Measurements from ENCODE around the gene RAD51.
"Not testable (repeated sequence)": the region's sequence is repeated elsewhere in the genome, so short reads cannot be mapped to it uniquely, and the experiment has no call there.

The RAD51 gene

GRCh38 chr15:40694688-40695468 is at the start of gene RAD51:
Gene RAD51 (plus strand): TSS chr15:40695174. CDS start chr15:40698759, 3,585 bp downstream.
- DNase-seq: peak; percentile 93 to 94

GRCh38 chr15:40647523-40647922 is 47.5 kb upstream of the RAD51 start:
- DNase-seq: no peak

DNA sequence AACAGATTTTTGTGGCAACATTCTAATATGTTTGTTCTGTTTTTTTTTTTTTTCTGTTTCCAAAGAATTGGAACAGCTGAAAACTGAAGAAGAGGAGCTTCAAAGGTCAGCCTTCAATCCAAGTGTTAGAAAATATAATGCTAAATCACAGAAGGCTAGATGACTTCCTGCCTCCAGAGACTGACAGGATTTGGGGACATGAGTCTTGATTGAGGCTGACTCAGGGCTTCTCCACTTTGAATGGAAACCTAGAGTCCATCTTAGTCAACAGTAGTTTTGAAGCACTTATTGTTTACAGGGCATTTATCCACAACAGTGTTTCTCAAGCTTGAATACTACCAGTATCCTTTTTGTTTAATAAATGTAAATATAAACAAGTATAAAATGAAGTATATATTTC is 44.5 kb upstream of the RAD51 start:
- DNase-seq: no peak

GRCh38 chr15:40660686-40661085 is 34.3 kb upstream of the RAD51 start:
- no peak for DNase-seq

- DNase-seq: no peak
Measured at GRCh38 chr15:40664909-40665308, 30.1 kb upstream of the RAD51 start.

GRCh38 chr15:40676290-40676689 is 18.7 kb upstream of the RAD51 start:
- DNase-seq: not testable (repeated sequence)

GRCh38 chr15:40676906-40677305 is 18.1 kb upstream of the RAD51 start:
- not testable (repeated sequence) for DNase-seq

- DNase-seq: no peak
Measured at GRCh38 chr15:40680151-40680550, 14.8 kb upstream of the RAD51 start.

DNA sequence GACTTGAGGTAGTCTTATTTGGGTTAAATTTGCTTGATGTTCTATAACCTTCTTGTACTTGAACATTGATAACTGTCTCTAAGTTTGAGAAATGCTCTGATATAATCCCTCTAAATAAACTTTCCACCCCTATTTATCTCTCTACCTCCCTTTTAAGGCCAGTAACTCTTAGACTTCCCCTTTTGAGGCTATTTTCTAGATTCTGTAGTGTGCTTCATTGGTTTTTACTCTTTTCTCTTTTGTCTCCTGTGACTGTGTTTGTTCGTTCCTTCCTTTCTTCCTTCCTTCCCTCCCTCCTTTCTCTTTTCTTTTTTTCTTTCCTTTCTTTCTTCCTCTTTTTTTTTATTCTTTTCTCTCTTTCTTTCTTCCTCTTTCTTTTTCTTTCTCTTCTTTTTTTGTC is 14.0 kb upstream of the RAD51 start:
- DNase-seq: not testable (repeated sequence)

DNA sequence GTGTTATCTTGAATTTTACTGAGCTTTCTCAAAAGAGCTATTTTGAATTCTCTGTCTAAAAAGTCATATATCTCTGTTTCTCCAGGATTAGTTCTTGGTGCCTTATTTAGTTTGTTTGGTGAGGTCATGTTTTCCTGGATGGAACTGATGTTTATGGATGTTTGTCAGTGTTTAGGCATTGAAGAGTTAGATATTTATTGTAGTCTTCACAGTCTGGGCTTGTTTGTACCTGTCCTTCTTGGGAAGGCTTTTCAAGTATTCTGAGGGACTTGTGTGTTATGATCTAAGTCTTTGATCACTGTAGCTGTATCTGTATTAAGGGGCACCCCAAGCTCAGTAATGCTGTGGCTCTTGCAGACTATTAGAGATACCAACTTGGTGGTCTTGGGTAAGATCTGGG is 10.6 kb upstream of the RAD51 start:
- DNase-seq: no peak

DNA sequence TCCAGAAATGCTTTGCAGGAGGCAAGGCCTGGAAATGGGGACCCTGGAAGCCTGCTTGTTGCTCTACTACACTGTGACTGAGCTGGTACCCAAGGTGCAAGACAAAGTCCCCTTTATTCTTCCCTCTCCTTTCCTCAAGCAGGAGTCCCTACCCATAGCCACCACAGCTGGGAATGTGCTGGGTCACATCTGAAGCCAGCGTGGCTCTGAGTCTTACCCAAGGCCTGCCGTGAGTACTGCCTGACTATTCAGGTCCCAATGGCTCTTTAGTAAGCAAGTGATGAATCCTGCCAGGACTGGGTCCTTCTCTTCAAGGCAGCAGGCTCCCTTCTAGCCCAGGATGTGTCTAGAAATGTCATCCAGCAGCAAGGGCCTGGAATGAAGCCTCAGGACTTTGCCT is 9.6 kb upstream of the RAD51 start:
- no peak for DNase-seq

- DNase-seq: no peak
Measured at GRCh38 chr15:40688932-40689799, 5.8 kb upstream of the RAD51 start.

DNA sequence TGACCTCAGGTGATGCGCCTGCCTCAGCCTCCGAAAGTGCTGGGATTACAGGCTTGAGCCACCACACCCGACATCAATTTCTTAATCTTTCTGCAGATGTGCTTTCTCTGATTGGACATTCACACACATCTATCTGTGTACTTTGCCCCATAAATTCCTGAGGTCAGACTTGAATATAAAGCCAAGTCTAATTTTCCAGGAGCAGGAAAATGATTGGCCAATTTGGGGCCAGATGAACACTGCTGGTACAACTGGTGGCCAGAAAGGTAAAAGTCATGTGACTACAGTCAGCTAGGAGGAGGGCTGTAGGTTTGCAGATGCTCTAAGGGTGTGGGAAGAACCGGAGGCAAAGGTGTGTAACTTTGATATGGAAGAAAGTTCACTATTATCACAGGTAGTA is 3.2 kb upstream of the RAD51 start:
- DNase-seq: no peak

DNA sequence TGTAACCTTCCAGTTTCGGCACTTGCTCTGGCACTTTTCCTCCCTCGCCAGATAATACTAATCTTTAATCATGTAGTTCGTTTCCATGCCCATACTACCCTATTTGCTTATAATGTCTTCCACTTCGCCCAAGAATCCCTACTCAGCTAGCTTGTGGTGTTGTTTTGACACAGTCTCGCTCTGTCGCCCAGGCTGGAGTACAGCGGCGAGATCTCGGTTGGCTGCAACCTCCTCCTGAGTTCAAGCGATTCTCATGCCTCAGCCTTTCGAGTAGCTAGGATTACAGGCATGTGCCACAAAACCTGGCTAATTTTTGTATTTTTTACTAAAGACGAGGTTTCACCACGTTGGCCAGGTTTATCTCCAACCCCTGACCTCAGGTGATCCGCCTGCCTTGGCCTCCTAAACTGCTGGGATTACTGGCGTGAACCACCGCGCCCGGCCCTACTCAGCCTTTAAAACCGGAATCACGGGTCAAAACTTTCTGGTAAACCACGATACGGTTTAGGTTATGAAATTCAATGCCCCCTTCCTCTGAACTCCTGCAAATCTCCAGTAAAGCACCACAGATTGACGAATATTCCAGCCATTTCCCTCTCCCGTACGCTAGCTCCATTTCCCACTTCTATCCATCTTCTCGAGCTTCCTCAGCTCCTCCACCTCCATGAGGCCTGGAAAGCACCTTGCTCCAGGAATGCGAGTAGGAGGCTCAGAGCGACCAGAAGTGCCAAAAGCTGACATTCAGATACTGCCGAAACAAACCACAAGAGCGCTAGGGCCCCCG is 878 bp upstream of the RAD51 start:
- DNase-seq: peak in 1 of 2 donors; percentile 2

- peak in 1 of 2 donors; percentile 25 for DNase-seq
Measured at GRCh38 chr15:40695469-40695890, 506 bp downstream of the RAD51 start.

GRCh38 chr15:40696228-40696627 is 1.3 kb downstream of the RAD51 start:
- no peak for DNase-seq

DNA sequence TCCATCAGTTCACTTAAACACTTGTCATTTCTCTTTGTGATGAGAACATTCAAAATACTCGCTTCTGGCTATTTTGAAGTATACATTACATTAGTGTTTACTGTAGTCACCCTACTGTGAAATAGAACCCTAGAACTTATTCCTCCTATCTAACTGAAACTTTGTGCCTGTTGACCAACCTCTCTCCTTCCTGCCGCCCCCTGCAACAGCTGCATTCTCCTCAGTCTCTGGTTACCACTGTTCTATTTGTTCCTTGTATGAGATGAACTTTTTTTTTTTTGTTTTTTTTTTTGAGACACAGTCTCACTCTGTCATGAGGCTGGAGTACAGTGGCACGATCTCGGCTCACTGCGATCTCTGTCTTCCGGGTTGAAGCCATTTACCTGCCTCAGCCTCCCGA is 2.9 kb downstream of the RAD51 start:
- DNase-seq: no peak

DNA sequence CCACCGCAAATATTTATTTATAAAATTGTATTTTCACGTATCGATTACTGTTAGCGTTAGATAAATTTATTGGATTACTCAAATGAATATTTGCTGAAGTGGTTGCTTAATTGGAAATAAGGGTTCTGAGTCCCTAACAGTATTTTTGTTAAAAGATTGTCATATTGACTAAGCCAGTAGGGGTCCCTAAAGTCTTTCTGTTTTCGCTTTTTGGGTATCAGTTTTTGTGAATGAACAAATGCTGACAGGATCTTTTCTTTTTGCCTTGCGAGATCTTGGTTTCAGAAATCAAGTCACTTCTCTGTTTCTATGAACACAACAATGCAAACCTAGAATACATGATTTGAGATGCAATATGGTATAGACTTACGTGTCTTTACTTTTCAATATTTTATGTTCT is 7.1 kb downstream of the RAD51 start:
- peak in 1 of 2 donors; percentile 59 for DNase-seq

GRCh38 chr15:40706121-40706520 is 11.1 kb downstream of the RAD51 start:
- DNase-seq: no peak

- no peak for DNase-seq
Measured at GRCh38 chr15:40714144-40714543, 19.2 kb downstream of the RAD51 start.

DNA sequence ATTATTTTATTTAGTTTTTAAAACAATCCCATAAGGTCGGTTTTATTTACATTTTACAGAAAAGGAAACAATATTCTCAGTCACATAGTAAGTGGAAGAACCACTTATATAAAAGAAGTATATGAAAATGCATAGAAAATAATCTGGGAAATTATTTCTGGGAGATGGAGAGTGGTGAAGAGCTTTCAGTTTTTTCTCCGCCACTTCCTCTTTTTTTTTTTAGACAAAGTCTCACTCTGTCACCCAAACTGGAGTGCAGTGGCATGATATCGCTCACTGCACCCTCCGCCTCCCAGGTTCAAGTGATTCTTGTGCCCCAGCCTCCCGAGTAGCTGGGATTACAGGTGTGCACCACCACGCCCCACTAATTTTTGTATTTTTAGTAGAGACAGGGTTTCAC is 21.2 kb downstream of the RAD51 start:
- DNase-seq: no peak

GRCh38 chr15:40721701-40722100 is 26.7 kb downstream of the RAD51 start:
- no peak for DNase-seq

DNA sequence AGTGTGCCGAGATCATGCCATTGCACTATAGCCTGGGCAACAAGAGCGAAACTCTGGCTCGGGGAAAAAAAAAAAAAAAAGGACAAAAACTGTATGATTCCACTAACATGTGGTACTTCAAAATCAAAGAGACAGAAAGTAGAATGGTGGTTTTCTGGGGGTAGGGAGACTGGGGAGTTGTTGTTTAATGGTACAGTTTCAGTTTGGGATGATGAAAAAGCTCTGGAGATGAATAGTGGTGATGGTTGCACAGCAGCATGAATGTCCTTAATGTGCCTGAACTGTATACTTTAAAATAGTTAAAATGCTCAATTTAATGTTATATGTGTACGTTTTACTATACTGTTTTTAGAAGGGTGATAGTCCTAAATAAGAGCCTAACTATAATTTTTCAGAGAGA is 27.4 kb downstream of the RAD51 start:
- DNase-seq: no peak

Measured in CD4-positive, alpha-beta T cell treated with Interleukin-4 for 1 hour (primary cell).